Lung microvascular endothelial cell (primary cell): ENCODE measurements around the gene FADD. TPM values are rescaled to one million over a fixed set of nuclear protein-coding genes. Genes with fewer than 3 reads are reported as not detected.

Experiments
- DNase-seq, 2 donors: peaks; one replicate each; pipeline versions ENCODE4 v3.0.0 to v3.0.0-alpha.2; 2010; ENCODE audit warnings: low read depth in 2 of 2
- total RNA-seq: library from RNA; depleted of rRNA; stranded (reverse); fragments of >200 nt; gene quantifications from 2 replicates; pipeline ENCODE4 v1.2.1, GENCODE V29; 2014

The FADD gene, protein sequence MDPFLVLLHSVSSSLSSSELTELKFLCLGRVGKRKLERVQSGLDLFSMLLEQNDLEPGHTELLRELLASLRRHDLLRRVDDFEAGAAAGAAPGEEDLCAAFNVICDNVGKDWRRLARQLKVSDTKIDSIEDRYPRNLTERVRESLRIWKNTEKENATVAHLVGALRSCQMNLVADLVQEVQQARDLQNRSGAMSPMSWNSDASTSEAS
- 38.4 and 45.2 TPM in 2 replicates for total RNA-seq

- DNase-seq = peak; percentile 94 to 96
Measured at GRCh38 chr11:70202920-70203750, at the start of gene FADD. Gene FADD, plus strand, starts transcription at chr11:70203296. Its CDS starts 164 bp downstream, at chr11:70203460.

DNA sequence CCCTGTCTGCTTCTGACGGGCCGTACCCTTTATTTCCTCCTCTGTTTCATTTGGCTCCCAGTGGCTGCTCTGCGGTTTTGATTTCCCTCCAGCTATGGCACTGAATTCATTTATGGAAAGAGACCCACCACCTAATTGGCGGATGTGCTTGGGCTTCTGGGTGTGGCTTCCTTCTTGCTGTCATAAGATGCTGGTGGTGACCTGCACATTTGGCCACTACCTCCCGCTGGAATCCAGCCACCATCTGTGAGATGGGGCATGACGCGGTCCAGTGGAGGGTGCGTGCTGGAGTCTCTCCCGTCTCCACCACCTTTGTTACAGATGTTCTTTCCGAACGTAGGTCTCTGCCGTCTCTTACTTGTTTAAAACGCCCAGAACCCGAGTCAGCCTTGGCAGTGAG, 47.7 kb upstream of the FADD start:
- DNase-seq = no peak

DNA sequence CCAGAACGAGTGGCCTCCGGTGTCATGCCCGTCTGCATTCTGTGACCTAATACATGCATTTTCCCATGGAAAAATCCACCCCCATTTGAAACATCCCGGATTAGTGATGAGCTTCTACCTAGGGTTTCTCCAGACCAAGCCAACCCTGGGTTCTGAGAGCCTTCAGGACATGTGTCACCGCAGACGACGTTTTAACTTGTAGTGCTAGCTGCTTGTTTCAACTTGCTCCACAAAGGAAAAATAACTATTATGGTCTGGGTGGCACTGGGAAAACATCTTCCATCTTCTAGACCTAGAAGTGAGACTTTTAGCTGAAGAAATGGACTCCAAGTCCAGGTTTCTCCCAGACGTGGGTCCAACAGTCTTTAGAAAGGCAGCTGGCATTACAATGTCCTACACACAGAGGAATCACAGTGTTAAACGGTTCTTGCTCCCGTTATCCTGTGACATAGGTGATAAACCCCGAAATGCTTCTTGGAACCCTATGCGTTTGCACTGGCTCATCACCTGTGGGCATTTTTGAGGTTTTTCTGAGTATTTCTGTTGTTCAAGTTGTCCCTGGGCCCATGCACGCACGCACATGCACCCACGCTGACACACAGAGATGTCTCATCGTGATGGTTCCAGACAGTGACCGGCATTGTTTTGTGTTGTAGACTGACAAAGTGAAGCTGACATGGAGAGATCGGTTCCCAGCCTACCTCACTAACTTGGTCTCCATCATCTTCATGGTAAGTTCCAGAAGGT, 46.6 kb upstream of the FADD start:
- no peak for DNase-seq

DNA sequence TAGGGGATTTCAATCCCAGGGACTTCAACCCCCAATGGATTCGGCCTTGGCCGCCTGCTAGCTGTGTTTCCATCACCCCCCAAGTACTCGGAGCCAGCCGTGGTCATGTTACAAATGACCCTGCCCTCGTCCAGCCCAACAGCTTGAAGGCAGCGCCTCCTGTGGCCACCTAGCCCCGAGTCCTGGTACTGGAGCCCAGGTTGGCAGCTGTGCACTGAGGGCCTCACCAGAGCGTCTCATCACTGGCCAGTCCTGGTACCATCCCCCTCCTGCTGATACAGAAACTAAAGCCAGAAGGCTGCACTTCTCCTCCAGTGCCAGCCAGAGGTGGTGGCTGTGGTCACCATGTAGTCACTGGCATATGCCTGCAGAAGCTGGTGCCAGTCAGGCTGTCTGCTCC, 44.9 kb upstream of the FADD start:
- peak; percentile 11 to 53 for DNase-seq

GRCh38 chr11:70158757-70159389, 44.2 kb upstream of the FADD start:
- no peak for DNase-seq

DNA sequence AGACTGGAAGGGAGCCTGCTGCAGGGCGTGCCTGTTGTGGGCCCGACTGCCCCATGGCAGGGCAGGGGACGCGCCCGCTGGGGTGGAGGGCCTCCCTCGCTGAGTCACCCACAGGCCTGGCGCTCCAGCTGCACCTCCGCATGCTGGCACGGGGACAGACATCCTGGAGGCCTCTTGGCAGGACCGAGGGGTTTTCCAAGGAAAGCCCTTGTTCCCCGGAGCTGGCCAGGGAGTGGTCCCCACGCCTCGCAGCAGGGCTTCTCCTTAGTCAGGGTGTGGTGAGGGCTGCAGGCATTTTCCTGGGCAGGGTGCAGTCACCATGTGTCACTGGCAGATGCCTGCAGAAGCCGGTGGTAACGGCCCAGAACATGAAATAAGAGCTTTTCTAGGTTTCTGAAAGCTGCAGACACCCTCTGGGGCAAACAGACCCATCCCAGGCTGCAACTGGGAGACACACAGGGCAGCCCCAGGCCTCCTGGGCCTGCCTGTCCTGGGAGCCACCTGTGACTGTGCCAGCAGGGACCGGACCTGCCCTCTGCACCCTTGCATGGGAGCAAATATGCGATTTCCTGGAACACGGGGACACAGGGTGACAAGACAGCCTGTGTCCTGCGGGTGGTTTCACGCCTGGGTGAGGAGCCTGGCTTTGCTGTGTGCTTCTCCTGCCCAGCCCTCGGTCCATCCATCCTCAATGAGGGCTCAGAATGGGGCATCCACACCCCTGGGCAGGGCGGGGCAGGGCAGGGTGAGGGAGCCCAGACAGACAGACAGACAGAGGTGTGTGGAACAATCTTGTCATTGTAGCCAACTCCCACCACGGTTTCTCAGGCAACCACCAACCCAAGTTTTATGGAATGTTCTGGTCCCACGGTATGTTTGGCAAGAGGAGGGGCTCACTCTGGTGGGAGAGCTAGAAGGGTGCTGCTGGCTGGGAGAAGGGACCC, 43.2 kb upstream of the FADD start:
- peak in 1 of 2 donors; percentile 40 for DNase-seq

DNA sequence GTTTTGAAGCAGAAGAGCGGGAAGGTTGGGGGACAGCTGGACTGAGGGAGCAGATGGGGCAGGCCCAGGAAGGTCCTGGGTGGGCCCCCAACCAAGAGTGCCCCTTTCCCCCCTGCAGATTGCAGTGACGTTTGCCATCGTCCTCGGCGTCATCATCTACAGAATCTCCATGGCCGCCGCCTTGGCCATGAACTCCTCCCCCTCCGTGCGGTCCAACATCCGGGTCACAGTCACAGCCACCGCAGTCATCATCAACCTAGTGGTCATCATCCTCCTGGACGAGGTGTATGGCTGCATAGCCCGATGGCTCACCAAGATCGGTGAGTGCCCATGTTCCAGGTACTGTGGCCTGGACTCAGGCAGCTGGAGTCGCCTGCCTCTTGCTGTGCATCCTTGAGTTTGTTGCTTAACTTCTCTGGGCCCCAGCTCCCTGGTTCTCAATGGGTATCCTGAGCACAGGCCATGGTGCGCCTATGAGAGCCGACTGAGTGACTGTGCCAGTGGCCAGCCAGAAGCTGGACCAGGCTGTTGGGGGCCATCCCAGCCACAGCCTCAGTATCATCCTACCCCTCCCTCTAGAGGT, 42.0 kb upstream of the FADD start:
- DNase-seq = no peak

GRCh38 chr11:70164705-70165104, 38.4 kb upstream of the FADD start:
- DNase-seq = no peak

GRCh38 chr11:70167120-70167519, 36.0 kb upstream of the FADD start:
- DNase-seq = no peak

DNA sequence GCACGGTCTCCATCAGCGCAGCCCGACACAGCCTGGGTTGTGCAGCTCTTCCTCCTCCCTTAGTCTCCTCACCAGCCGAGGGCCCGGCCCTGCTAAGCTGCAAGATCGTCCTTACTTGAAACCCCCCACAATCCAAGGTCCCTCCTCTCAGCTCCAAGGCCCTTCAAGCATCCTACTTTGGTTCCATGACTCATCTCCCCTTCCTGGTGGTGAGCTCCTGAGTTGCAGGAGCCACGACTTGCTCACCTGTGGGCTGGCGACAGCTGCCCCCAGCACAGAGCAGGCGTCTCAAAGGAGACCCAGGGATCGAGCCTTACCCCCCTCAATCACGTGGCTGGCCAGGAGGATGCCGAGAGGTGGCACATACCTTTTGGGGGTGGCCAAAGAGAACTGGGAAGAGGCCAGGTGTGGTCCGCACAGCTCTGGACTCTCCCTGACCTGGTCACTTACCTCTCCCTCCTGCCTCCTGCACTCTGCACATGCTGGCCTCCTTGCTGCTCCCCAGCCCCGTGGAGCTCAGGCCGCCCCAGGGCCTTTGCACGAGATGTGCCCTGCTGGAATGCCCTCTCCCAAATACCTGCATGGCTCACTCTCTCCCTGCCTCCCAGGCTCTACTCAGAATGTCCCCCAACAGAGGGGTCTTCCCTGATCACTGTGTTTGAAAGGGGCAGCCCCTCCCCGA, 35.2 kb upstream of the FADD start:
- DNase-seq = no peak

DNA sequence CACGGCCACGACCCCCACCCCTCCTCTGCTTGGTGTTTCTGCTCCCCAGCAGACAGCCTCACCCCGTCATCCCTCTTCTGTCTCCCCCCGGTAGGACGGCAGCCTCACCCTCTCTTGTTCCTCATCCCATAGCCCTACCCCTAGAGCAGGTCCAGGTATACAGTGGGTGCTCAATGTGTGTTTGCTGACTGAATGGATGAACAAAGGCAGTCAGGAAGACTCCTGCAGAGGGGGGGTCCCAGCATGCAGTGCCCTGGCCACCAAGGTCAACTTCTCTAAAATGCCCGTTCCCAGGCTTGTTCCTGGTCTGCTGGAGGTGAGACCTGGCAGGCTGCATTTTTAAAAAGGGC, 34.7 kb upstream of the FADD start:
- DNase-seq = no peak

- no peak for DNase-seq
Measured at GRCh38 chr11:70169127-70169526, 34.0 kb upstream of the FADD start.

DNA sequence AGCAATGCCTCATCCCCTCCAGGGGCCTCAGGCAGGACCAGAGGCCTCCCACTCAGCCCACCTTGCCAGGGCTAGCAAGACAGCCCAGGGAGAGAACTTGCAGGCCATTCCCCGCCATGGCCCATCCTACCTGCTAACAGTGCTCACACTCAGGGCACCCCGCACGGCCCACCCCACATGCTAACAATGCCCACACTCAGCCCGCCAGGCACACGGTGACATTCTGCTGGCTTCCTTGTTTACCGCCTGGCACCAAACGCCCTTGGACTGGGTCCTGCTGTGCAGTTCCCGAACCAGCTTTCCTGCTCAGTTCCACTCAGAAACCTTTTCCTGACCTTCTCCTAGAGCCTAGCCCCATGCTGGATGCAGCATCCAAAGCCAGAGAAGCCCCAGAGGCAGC, 33.5 kb upstream of the FADD start:
- DNase-seq = no peak

GRCh38 chr11:70170596-70171210, 32.4 kb upstream of the FADD start:
- DNase-seq = no peak

- DNase-seq = no peak
Measured at GRCh38 chr11:70173018-70173417, 30.1 kb upstream of the FADD start.

DNA sequence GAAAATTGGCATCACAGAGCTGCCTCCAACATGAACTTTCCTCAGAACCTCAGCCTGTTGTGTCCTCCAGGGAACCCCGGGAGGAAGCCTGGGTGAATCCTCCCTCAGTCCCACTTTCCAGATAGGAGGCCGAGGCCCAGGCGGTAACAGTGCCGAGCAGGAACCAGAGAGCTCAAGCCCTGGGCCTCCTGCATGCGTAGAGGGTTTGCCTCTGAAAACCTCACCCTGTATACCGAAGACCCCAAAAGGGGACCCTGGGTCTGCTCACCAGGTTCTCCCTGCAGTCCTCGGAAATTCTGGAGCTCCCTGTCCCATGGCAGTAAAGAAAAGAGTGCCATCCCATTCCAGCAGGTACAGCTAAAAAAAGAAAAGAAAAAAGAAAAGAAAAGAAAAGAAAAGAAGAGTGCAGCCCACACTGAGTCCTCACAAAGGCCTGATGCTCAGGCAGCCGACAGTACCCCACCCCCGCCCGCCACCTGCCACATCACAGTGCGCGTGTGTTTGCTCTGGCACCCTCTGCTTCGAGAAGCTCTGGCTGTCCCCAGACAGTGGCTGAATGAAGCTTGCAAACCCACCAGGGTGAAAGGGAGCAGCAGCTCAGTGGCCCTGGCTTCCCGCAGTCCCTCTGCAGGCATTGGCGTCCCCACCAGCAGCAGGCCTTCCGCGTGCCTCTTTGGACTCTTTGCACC, 28.4 kb upstream of the FADD start:
- DNase-seq = no peak

DNA sequence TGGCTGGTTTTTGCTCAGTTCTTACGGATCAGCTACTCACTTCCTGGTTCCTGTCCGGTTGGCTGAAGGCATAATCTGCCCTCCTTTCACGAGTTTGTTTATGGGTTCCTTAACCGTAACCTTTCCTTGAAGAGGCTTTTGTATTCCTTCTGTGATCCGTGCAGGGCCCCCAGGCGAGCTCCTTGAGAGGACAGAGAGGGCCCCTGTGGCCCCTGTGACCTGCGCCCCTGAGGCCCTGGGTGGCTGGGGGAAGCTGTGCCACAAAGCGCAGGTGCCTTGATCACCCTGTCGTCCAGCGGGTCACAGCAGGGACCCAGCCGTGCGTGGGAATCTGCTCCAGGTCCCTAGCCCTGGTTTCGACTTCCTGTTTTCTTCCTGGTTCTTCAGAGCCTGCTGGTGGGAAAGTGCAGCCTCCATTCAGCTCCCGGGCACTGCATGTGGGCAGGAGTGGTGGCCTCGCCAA, 27.8 kb upstream of the FADD start:
- peak in 1 of 2 donors; percentile 49 for DNase-seq

DNA sequence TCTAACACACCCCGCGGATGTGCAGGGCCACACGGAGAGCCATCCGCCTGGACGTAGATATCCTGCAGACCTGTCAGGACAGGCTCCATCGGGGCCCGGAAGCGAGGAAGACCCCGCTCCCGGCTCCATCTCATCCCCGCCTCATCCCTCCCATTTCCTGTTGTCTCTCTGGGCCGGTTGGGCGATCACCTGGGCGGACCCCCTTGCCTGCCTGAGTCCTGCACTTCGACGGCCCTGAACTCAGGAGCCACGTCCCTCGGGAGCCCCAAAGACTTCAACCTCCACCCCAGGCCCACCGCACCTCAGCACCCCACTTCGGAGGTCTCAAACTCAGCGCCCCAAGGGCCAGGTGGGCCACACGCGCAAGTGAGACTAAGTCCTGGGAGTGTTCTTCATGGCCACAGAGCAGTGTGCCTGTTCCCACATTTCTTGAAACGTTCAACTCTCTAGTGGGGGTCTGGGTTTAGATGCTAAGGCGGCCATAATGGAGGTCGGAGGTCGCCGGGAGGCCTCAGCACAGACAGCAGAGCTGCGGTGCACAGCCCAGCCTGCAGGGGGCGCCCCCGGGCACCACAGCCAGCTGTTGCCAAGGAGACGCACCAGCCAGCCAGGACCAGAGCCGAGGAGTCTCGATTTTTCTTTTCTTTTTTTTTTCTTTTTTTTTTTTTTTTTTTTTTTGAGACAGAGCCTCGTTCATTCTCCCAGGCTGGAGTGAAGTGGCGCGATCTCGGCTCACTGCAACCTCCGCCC, 26.0 kb upstream of the FADD start:
- peak in 1 of 2 donors; percentile 20 for DNase-seq
